Ishikawa (cell line): Measurements from ENCODE around the gene SON.

Experiments
- CEBPB ChIP-seq: IDR thresholded peaks from 2 replicates; pipeline ENCODE4 v1.6.1; 2012
- CREB1 ChIP-seq: IDR thresholded peaks from 2 replicates; pipeline ENCODE4 v1.6.1; 2012; ENCODE audit warnings: low read depth
- EGR1 ChIP-seq: IDR thresholded peaks from 2 replicates; pipeline ENCODE4 v1.6.1; 2012
- EP300 ChIP-seq: IDR thresholded peaks from 2 replicates; pipeline ENCODE4 v1.6.1; 2012; ENCODE audit warnings: borderline replicate concordance
- FOXM1 ChIP-seq: IDR thresholded peaks from 2 replicates; pipeline ENCODE4 v1.6.1; 2012; ENCODE audit warnings: low read depth, borderline replicate concordance
- MAX ChIP-seq: IDR thresholded peaks from 2 replicates; pipeline ENCODE4 v1.6.1; 2012
- NFIC ChIP-seq: IDR thresholded peaks from 2 replicates; pipeline ENCODE4 v1.6.1; 2012
- RAD21 ChIP-seq: IDR thresholded peaks from 2 replicates; pipeline ENCODE4 v1.6.1; 2012; ENCODE audit warnings: low read depth
- REST ChIP-seq: IDR thresholded peaks from 2 replicates; pipeline ENCODE4 v1.6.1; 2012; ENCODE audit warnings: low read depth, mild to moderate bottlenecking
- TAF1 ChIP-seq: IDR thresholded peaks from 2 replicates; pipeline ENCODE4 v1.6.1; 2012; ENCODE audit warnings: low read depth, mild to moderate bottlenecking
- TCF12 ChIP-seq: IDR thresholded peaks from 2 replicates; pipeline ENCODE4 v1.6.1; 2012; ENCODE audit warnings: low read depth
- TEAD4 ChIP-seq: IDR thresholded peaks from 2 replicates; pipeline ENCODE4 v1.6.1; 2012
- USF1 ChIP-seq: IDR thresholded peaks from 2 replicates; pipeline ENCODE4 v1.6.1; 2012
- YY1 ChIP-seq: IDR thresholded peaks from 2 replicates; pipeline ENCODE4 v1.6.1; 2012; ENCODE audit warnings: low read depth
- ZBTB7A ChIP-seq: IDR thresholded peaks from 2 replicates; pipeline ENCODE4 v1.6.1; 2012; ENCODE audit warnings: low read depth

The SON gene

GRCh38 chr21:33558777-33559421, 16.1 kb downstream of the SON start:
- TF ChIP-seq TEAD4 (no peak), NFIC (no peak), CEBPB (no peak), RAD21 (no peak), CREB1 (no peak), REST (no peak), FOXM1 (no peak), TAF1 (no peak), EGR1 (no peak), EP300 (no peak), USF1 (no peak), TCF12 (no peak)

GRCh38 chr21:33559813-33560212, 17.0 kb downstream of the SON start:
- no peak for TF ChIP-seq ZBTB7A
- no peak for TF ChIP-seq NFIC
- TF ChIP-seq CEBPB = no peak
- no peak for TF ChIP-seq REST
- TF ChIP-seq FOXM1 = no peak
- no peak for TF ChIP-seq MAX
- no peak for TF ChIP-seq EGR1
- no peak for TF ChIP-seq TCF12
- TF ChIP-seq EP300 = no peak
- TF ChIP-seq YY1 = no peak
- no peak for TF ChIP-seq TEAD4
- TF ChIP-seq TAF1 = no peak
- TF ChIP-seq USF1 = no peak
- no peak for TF ChIP-seq CREB1
- TF ChIP-seq RAD21 = no peak

- no peak for TF ChIP-seq FOXM1
- no peak for TF ChIP-seq EP300
- TF ChIP-seq TEAD4 = no peak
- TF ChIP-seq USF1 = no peak
- no peak for TF ChIP-seq YY1
- TF ChIP-seq MAX = no peak
These were observed 18.1 kb downstream of the SON start for GRCh38 chr21:33560965-33561364.

- no peak for TF ChIP-seq TEAD4
- no peak for TF ChIP-seq MAX
- TF ChIP-seq YY1 = no peak
- TF ChIP-seq FOXM1 = no peak
- TF ChIP-seq REST = no peak
- no peak for TF ChIP-seq TAF1
- TF ChIP-seq EP300 = no peak
- no peak for TF ChIP-seq EGR1
- no peak for TF ChIP-seq USF1
- TF ChIP-seq ZBTB7A = no peak
- no peak for TF ChIP-seq NFIC
These were observed 18.5 kb downstream of the SON start for GRCh38 chr21:33561373-33561772.
